SK-N-SH (cell line): ENCODE measurements around the gene CNIH2. TPM values are rescaled to one million over a fixed set of nuclear protein-coding genes. Genes with fewer than 3 reads are reported as not detected.

ENCODE experiments used
- CTCF ChIA-PET: fragments of 300-600, 350-600 bp; formaldehyde crosslinking; extraction: SDS; loops from one replicate; lab custom pipeline; 2021; lab: Yijun Ruan, JAX
- POLR2A ChIA-PET: fragments of 350-600 bp; sonication (Branson Sonifier 250); formaldehyde crosslinking; extraction: SDS; loops from one replicate; lab custom pipeline; 2020; ENCODE audit warnings: antibody characterized with exemption, inconsistent platforms; lab: Yijun Ruan, JAX
- DNase-seq: peaks from one replicate; pipeline ENCODE4 v3.0.0; 2012
- H2AFZ ChIP-seq: fragments of 200-600 bp; sonication (generic); 2 replicates; pipeline ENCODE4 v1.8.1; 2016; ENCODE audit warnings: antibody characterized with exemption, mild to moderate bottlenecking, low read depth
- H3F3A ChIP-seq: fragments of 200-600 bp; sonication (generic); replicated peaks from 2 replicates; pipeline ENCODE3; 2016; ENCODE audit warnings: antibody characterized with exemption, mild to moderate bottlenecking; ENCODE audit not compliant: insufficient read depth
- H3K27ac ChIP-seq, 2 experiments: fragments of 200-500 bp in 1 of 2; fragments of 200-600 bp in 1 of 2; sonication (Bioruptor generic) in 1 of 2; sonication (generic), shearing (Covaris generic) in 1 of 2; 2 replicates each; pipeline versions ENCODE4 v1.5.1 to v1.6.1; 2014 to 2016; ENCODE audit warnings: low read depth in 2 of 2, inconsistent platforms in 1 of 2, low read length in 1 of 2, mild to moderate bottlenecking in 1 of 2, mixed read lengths in 1 of 2
- H3K27me3 ChIP-seq: fragments of 200-600 bp; sonication (generic), shearing (Covaris generic); 2 replicates; pipeline ENCODE4 v1.6.1; 2016; ENCODE audit warnings: mixed run types; ENCODE audit not compliant: insufficient read depth
- H3K36me3 ChIP-seq, 2 experiments: fragments of 200-500 bp in 1 of 2; fragments of 200-600 bp in 1 of 2; sonication (Bioruptor generic) in 1 of 2; sonication (generic) in 1 of 2; replicated peaks in 1 of 2; 2 replicates each; pipeline versions ENCODE3 to v1.5.1; 2014 to 2016; ENCODE audit warnings: low read length in 1 of 2, mild to moderate bottlenecking in 1 of 2; ENCODE audit not compliant: insufficient read depth in 2 of 2, control insufficient read depth in 1 of 2
- H3K4me1 ChIP-seq, 2 experiments: fragments of 200-500 bp in 1 of 2; fragments of 200-600 bp in 1 of 2; sonication (Bioruptor generic) in 1 of 2; sonication (generic), shearing (Covaris generic) in 1 of 2; 2 replicates each; pipeline versions ENCODE4 v1.5.1 to v1.6.1; 2014 to 2016; ENCODE audit warnings: low read depth in 1 of 2, low read length in 1 of 2, mixed run types in 1 of 2; ENCODE audit not compliant: insufficient read depth in 2 of 2, control insufficient read depth in 1 of 2
- H3K4me2 ChIP-seq: fragments of 200-600 bp; sonication (generic), shearing (Covaris generic); 2 replicates; pipeline ENCODE4 v1.6.1; 2017; ENCODE audit warnings: mixed run types
- H3K4me3 ChIP-seq, 2 experiments: fragments of 200-500 bp in 1 of 2; fragments of 200-600 bp in 1 of 2; sonication (Bioruptor generic) in 1 of 2; sonication (generic), shearing (Covaris generic) in 1 of 2; 2 replicates each; pipeline versions ENCODE4 v1.5.1 to v1.8.1; 2014 to 2016; ENCODE audit warnings: low read depth in 2 of 2, inconsistent platforms in 1 of 2, low read length in 1 of 2, mild to moderate bottlenecking in 1 of 2, mixed read lengths in 1 of 2, moderate library complexity in 1 of 2
- H3K79me2 ChIP-seq: fragments of 200-600 bp; sonication (generic); 2 replicates; pipeline ENCODE4 v1.8.1; 2017; ENCODE audit warnings: mild to moderate bottlenecking; ENCODE audit not compliant: insufficient read depth
- H3K9ac ChIP-seq: fragments of 200-600 bp; sonication (generic); 2 replicates; pipeline ENCODE4 v1.6.1; 2017; ENCODE audit warnings: mixed run types
- H3K9me2 ChIP-seq: fragments of 200-600 bp; sonication (generic); 2 replicates; pipeline ENCODE4 v1.6.1; 2017; ENCODE audit warnings: mixed run types
- H3K9me3 ChIP-seq: fragments of 200-600 bp; sonication (generic); 2 replicates; pipeline ENCODE4 v1.6.1; 2017; ENCODE audit warnings: mixed run types, mild to moderate bottlenecking, moderate library complexity
- H4K20me1 ChIP-seq: fragments of 200-600 bp; sonication (generic); 2 replicates; pipeline ENCODE4 v1.6.1; 2017; ENCODE audit warnings: mild to moderate bottlenecking, mixed run types; ENCODE audit not compliant: insufficient read depth
- CHD2 ChIP-seq: fragments of 150-350 bp; IDR thresholded peaks from 2 replicates; pipeline ENCODE4 v1.6.1; 2018; ENCODE audit warnings: low read length; ENCODE audit not compliant: partially characterized antibody
- CTCF ChIP-seq: fragments of 200-600 bp; sonication (generic); IDR thresholded peaks from 2 replicates; pipeline ENCODE4 v1.6.1; 2017; ENCODE audit warnings: antibody characterized with exemption, mild to moderate bottlenecking, moderate library complexity
- ELF1 ChIP-seq: IDR thresholded peaks from 2 replicates; pipeline ENCODE4 v1.4.0; 2012
- EP300 ChIP-seq, 2 experiments: IDR thresholded peaks; 2 replicates each; pipeline versions ENCODE4 v1.4.0 to v1.6.1; 2012; ENCODE audit warnings: borderline replicate concordance in 1 of 2, low read depth in 1 of 2, low read length in 1 of 2
- EZH2phosphoT487 ChIP-seq: fragments of 200-600 bp; sonication (generic); IDR thresholded peaks from 2 replicates; pipeline ENCODE4 v1.6.1; 2017; ENCODE audit warnings: low read depth, mixed run types, mild to moderate bottlenecking, antibody characterized with exemption, moderate library complexity, borderline replicate concordance
- GABPA ChIP-seq: IDR thresholded peaks from 2 replicates; pipeline ENCODE4 v1.4.0; 2012; ENCODE audit warnings: low read depth, mild to moderate bottlenecking
- GATA2 ChIP-seq: sonication (generic); formaldehyde crosslinking; IDR thresholded peaks from 2 replicates; pipeline ENCODE4 v1.5.0; 2020; ENCODE audit warnings: mild to moderate bottlenecking, missing genetic modification reagents
- IRF3 ChIP-seq: fragments of 150-350 bp; IDR thresholded peaks from 2 replicates; pipeline ENCODE4 v1.6.1; 2016; ENCODE audit warnings: mild to moderate bottlenecking, low read depth, low read length
- MXI1 ChIP-seq: IDR thresholded peaks from 2 replicates; pipeline ENCODE4 v1.6.1; 2012; ENCODE audit warnings: mild to moderate bottlenecking, low read depth, low read length, improper control_type of control experiment
- NFIC ChIP-seq: IDR thresholded peaks from 2 replicates; pipeline ENCODE4 v1.4.0; 2012; ENCODE audit warnings: borderline replicate concordance
- PBX3 ChIP-seq: IDR thresholded peaks from 2 replicates; pipeline ENCODE4; 2012
- POLR2AphosphoS5 ChIP-seq: IDR thresholded peaks from 2 replicates; pipeline ENCODE4 v1.6.1; 2012; ENCODE audit warnings: low read depth, low read length
- RAD21 ChIP-seq: IDR thresholded peaks from 2 replicates; pipeline ENCODE4 v1.6.1; 2012; ENCODE audit warnings: mild to moderate bottlenecking, low read length
- RCOR1 ChIP-seq: fragments of 150-350 bp; IDR thresholded peaks from 2 replicates; pipeline ENCODE4 v1.6.1; 2017; ENCODE audit warnings: antibody characterized with exemption, low read length
- REST ChIP-seq: IDR thresholded peaks from 2 replicates; pipeline ENCODE4 v1.6.1; 2012; ENCODE audit warnings: mild to moderate bottlenecking, low read depth, low read length, moderate library complexity
- RFX5 ChIP-seq: IDR thresholded peaks from 2 replicates; pipeline ENCODE4 v1.6.1; 2012; ENCODE audit warnings: mild to moderate bottlenecking, improper control_type of control experiment, low read length
- SIN3A ChIP-seq: IDR thresholded peaks from 2 replicates; pipeline ENCODE4 v1.6.1; 2012; ENCODE audit warnings: low read depth, mild to moderate bottlenecking, low read length, moderate library complexity, borderline replicate concordance
- TCF12 ChIP-seq: IDR thresholded peaks from 2 replicates; pipeline ENCODE4 v1.4.0; 2012
- WGBS: methylation state at CpG from one replicate; pipeline ENCODE4 v1.1.6; 2017; ENCODE audit warnings: low lambda C conversion rate; 5-methylcytosine and 5-hydroxymethylcytosine counted together
- polyA plus RNA-seq, 3 experiments: library from polyadenylated mRNA; depleted of rRNA; stranded (reverse); fragments of >200 nt; gene quantifications; 2 replicates each; pipeline ENCODE4 v1.2.3, GENCODE V29; 2012
- TF ChIP-seq, protein P1 (sequence below): fragments of 150-350 bp; IDR thresholded peaks from 2 replicates; pipeline ENCODE4 v1.6.1; 2017; ENCODE audit warnings: antibody characterized with exemption, low read length, low read depth, borderline replicate concordance
- TF ChIP-seq, protein P2 (sequence below): IDR thresholded peaks from 2 replicates; pipeline ENCODE4 v1.4.0; 2012; ENCODE audit warnings: low read depth, borderline replicate concordance

CNIH2 gene
- polyA plus RNA-seq, 1 of the 3 experiments (the other 2 are of a cell fraction): 11.8 TPM

DNA sequence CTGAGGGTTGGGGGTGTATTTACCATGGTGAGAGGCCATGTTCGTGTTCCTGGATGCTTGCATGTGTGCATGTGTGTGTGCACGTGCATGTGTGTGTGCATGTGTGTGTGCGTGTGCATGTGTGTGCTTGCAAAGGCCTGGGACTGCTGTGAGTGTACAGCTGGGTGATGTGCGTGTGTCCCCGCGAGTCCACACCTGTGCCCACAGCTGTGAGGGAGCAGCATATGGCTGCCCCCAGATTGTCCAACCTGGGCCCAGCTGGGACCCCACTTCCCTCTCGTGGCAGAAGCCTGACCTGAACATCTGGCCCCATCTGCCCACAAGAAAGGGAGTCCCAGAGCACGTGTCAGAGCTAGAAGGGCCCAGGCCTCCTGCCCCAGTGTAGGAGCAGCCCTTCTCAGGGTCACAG is 47.3 kb downstream of the CNIH2 start:
- H3K4me1 ChIP-seq: peaks cover 28 to 36% of the 10 kb centered on the region in 2 experiments; a peak in 3 of 4 replicates
- DNase-seq: no peak
- POLR2A ChIA-PET: no interaction called here

More for the DNA sequence above, 47.3 kb downstream of the CNIH2 start:
- Histone ChIP-seq H3K9me2 (no peaks in the 10 kb centered on the region), H3K9me3 (no peaks in the 10 kb centered on the region), H3K9ac (no peak overlapping the region), H3K27me3 (no peaks in the 10 kb centered on the region), H3F3A (peaks cover 9% of the 10 kb centered on the region), H3K79me2 (no peaks in the 10 kb centered on the region), H3K4me3 (no peak overlapping the region), H4K20me1 (no peaks in the 10 kb centered on the region), H2AFZ (no peak overlapping the region), H3K27ac (no peak overlapping the region; a peak in 1 of 4 replicates), H3K4me2 (no peak overlapping the region; the same call in 1 of the 2 replicates), H3K36me3 (no peaks in the 10 kb centered on the region)
- 95% methylated on average over 6 of the region's 8 CpGs for WGBS
- no peak for TF ChIP-seq TCF12
- TF ChIP-seq REST: no peak
- TF ChIP-seq PBX3: no peak
- TF ChIP-seq RAD21: no peak
- no peak for TF ChIP-seq ELF1
- TF ChIP-seq EP300 (IDR thresholded peaks at IDR 0.05; ENCODE audit: borderline replicate concordance in 1 of 2, low read depth in 1 of 2, low read length in 1 of 2): no peak
- no peak for TF ChIP-seq NFIC
- TF ChIP-seq IRF3: no peak
- TF ChIP-seq, protein P1, sequence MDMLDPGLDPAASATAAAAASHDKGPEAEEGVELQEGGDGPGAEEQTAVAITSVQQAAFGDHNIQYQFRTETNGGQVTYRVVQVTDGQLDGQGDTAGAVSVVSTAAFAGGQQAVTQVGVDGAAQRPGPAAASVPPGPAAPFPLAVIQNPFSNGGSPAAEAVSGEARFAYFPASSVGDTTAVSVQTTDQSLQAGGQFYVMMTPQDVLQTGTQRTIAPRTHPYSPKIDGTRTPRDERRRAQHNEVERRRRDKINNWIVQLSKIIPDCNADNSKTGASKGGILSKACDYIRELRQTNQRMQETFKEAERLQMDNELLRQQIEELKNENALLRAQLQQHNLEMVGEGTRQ: no peak
- TF ChIP-seq CHD2: no peak
- no peak for TF ChIP-seq RCOR1
- TF ChIP-seq RFX5: no peak
- TF ChIP-seq SIN3A: no peak
- no peak for TF ChIP-seq MXI1
- TF ChIP-seq GATA2 (CRISPR knock-in tag): no peak
- TF ChIP-seq GABPA: no peak
- TF ChIP-seq EZH2phosphoT487: no peak
- TF ChIP-seq, protein P2, sequence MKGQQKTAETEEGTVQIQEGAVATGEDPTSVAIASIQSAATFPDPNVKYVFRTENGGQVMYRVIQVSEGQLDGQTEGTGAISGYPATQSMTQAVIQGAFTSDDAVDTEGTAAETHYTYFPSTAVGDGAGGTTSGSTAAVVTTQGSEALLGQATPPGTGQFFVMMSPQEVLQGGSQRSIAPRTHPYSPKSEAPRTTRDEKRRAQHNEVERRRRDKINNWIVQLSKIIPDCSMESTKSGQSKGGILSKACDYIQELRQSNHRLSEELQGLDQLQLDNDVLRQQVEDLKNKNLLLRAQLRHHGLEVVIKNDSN: no peak
- no peak for TF ChIP-seq POLR2AphosphoS5
- TF ChIP-seq CTCF: no peak
- CTCF ChIA-PET: interaction anchor here (1.5 to 2.3 kb wide), 2 partner anchors 12 to 14 kb away, joined by 7 to 17 read pairs; no protein-coding TSS in a partner anchor
